ENCODE results near the gene LRRC49. TPM values are rescaled to one million over a fixed set of nuclear protein-coding genes. Genes with fewer than 3 reads are reported as not detected.

Gene LRRC49
- total RNA-seq, 2 donors from 2014 or later: 1.2 to 1.6 TPM

Other genes starting within 250 kb of the LRRC49 start
- 1 to 10 TPM; 2.0 to 3.4 TPM for gene UACA, start 129.3 kb upstream of the LRRC49 start, total RNA-seq
- under 1 TPM in 1 of 2 donors, not detected in 1; 0.26 TPM for gene LARP6, start 38.7 kb upstream of the LRRC49 start, total RNA-seq
- under 1 TPM; 0.39 to 0.90 TPM for gene THAP10, start 393 bp upstream of the LRRC49 start, total RNA-seq
- gene THSD4, start 222.6 kb downstream of the LRRC49 start, total RNA-seq: under 1 TPM in 1 of 2 donors, not detected in 1; 0.08 TPM